BE2C (cell line): Measurements from ENCODE around the gene MRPL17.

Experiments used
- DNase-seq: peaks from one replicate; pipeline ENCODE4 v3.0.0-alpha.2; 2020
- H3K27me3 ChIP-seq: fragments of 250-450 bp; sonication (Bioruptor Pico); 2 replicates; pipeline ENCODE4 v1.5.1; 2020; ENCODE audit warnings: mild to moderate bottlenecking
- H3K36me3 ChIP-seq: fragments of 250-450 bp; sonication (Bioruptor Pico); 2 replicates; pipeline ENCODE4 v1.5.1; 2020; ENCODE audit warnings: mild to moderate bottlenecking
- H3K4me1 ChIP-seq: fragments of 250-450 bp; sonication (Bioruptor Pico); 2 replicates; pipeline ENCODE4 v1.5.1; 2020
- H3K4me3 ChIP-seq: 2 replicates; pipeline ENCODE4 v1.5.1; 2011; ENCODE audit warnings: low read depth, low read length
- H3K9me3 ChIP-seq: fragments of 250-450 bp; sonication (Bioruptor Pico); 2 replicates; pipeline ENCODE4 v1.5.1; 2020
- TF ChIP-seq, protein P1 (sequence below): IDR thresholded peaks from 2 replicates; pipeline ENCODE4 v1.5.1; 2012; ENCODE audit warnings: mild to moderate bottlenecking, low read depth, low read length

The MRPL17 gene

DNA sequence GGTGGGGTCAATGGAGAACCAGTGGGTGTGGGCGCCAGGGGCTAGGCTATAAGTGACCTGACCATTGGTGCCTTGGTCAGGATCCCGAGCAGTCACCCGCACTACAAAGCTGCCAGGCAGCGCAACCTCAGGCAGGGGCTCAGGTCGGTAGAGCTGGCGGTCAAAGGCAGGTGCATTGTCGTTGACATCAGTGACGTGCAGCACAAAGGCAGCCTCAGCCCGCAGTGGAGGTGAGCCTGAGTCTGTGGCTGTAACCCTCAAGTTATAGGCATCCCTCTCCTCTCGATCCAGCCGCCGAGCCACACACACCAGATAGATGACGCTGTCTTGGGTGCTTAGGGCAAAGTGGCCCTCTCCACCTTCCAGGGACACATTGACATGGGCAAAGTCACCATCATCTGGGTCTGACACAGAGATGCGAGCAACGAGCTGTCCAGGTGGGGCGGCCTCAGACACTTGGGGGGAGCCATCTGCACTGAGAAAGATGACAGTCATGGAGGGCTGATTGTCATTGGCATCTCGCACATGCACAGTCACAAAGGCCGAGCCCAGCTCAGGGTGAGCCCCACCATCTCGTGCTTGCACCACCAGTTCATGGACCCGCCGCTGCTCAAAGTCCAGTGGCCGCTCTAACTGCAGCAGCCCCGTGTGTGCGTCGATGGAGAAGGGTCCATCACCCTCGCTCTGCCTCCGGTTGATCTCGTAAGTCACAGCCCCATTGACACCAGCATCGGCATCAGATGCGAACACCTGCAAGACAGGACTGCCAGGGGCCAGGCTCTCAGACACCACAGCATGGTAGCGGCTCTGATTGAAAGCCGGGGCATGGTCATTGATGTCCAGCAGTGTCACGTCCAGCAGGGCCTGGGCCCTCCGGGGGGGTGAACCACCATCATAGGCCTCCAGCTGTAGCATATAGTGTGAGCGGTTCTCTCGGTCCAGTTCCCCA lies 42.8 kb downstream of the MRPL17 start:
- no peaks in the 10 kb centered on the region for H3K36me3 ChIP-seq
- H3K4me1 ChIP-seq = no peaks in the 10 kb centered on the region
- TF ChIP-seq, protein P1, sequence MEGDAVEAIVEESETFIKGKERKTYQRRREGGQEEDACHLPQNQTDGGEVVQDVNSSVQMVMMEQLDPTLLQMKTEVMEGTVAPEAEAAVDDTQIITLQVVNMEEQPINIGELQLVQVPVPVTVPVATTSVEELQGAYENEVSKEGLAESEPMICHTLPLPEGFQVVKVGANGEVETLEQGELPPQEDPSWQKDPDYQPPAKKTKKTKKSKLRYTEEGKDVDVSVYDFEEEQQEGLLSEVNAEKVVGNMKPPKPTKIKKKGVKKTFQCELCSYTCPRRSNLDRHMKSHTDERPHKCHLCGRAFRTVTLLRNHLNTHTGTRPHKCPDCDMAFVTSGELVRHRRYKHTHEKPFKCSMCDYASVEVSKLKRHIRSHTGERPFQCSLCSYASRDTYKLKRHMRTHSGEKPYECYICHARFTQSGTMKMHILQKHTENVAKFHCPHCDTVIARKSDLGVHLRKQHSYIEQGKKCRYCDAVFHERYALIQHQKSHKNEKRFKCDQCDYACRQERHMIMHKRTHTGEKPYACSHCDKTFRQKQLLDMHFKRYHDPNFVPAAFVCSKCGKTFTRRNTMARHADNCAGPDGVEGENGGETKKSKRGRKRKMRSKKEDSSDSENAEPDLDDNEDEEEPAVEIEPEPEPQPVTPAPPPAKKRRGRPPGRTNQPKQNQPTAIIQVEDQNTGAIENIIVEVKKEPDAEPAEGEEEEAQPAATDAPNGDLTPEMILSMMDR = no peak
- H3K27me3 ChIP-seq = no peaks in the 10 kb centered on the region
- no peak for DNase-seq
- no peaks in the 10 kb centered on the region for H3K9me3 ChIP-seq
- no peak overlapping the region for H3K4me3 ChIP-seq

DNA sequence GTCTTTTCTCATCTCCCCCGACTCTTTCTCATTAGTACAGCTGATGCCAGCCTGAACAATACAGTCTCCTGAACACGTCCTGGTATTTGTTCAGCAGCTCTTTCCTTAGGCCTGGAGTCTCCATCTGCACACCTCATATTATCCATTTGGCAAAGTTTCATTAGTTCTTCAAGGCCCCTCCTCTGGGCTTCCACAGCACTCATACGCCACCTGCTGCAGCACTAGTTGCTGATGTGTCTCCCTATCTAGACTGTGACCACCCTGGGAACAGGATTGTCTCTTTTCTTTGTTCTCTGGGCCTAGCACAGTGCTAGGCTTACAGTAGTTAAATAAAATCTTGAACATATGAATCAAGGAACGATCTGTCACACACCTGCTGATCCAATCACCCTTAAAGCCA lies 44.7 kb downstream of the MRPL17 start:
- Histone ChIP-seq H3K9me3 (no peaks in the 10 kb centered on the region), H3K4me1 (no peaks in the 10 kb centered on the region), H3K4me3 (no peak overlapping the region), H3K27me3 (no peaks in the 10 kb centered on the region), H3K36me3 (no peaks in the 10 kb centered on the region)
- TF ChIP-seq, protein P1 = no peak
- DNase-seq = no peak

DNA sequence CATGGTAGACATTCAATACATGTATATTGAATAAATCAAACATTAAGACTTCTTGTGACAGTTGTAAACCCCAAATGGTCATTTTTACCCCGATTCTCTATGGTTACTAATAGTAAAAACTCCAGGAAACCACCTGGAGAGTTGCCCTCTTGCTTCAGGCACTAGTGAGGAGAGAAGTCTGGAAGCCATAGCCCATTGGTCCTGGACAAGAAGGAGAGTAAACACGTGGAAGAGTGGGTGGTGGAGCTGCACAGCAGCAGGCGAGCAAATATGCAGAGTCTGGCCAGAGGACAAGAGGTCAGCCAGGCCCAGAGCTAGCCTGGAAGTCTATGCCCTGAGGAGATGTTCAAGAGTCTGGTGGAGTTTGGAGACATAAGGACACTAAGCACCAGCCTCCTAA lies 45.3 kb downstream of the MRPL17 start:
- DNase-seq = no peak
- TF ChIP-seq, protein P1 = no peak
- Histone ChIP-seq H3K36me3 (no peaks in the 10 kb centered on the region), H3K9me3 (no peaks in the 10 kb centered on the region), H3K4me3 (no peak overlapping the region), H3K27me3 (no peaks in the 10 kb centered on the region), H3K4me1 (no peaks in the 10 kb centered on the region)

DNA sequence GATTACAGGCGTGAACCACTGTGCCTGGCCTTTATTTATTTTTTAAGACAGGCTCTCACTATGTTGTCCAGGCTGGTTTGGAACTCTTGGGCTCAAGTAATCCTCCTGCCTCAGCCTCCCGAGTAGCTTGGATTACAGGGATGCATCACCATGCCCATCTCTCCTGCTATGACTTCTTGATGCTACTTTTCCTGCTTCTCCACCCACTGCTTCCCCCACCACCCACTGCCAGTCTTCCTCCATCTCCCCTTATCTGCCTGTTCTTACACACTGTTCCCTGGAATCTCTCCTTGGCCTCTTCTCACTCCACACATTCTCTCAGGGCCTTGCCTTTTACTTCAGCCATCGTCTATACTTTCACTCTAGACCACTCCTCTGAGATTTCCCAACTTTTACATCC lies 46.7 kb downstream of the MRPL17 start:
- no peaks in the 10 kb centered on the region for H3K27me3 ChIP-seq
- H3K4me1 ChIP-seq = no peaks in the 10 kb centered on the region
- H3K4me3 ChIP-seq = no peak overlapping the region
- no peaks in the 10 kb centered on the region for H3K9me3 ChIP-seq
- DNase-seq = no peak
- no peaks in the 10 kb centered on the region for H3K36me3 ChIP-seq
- TF ChIP-seq, protein P1 = no peak

DNA sequence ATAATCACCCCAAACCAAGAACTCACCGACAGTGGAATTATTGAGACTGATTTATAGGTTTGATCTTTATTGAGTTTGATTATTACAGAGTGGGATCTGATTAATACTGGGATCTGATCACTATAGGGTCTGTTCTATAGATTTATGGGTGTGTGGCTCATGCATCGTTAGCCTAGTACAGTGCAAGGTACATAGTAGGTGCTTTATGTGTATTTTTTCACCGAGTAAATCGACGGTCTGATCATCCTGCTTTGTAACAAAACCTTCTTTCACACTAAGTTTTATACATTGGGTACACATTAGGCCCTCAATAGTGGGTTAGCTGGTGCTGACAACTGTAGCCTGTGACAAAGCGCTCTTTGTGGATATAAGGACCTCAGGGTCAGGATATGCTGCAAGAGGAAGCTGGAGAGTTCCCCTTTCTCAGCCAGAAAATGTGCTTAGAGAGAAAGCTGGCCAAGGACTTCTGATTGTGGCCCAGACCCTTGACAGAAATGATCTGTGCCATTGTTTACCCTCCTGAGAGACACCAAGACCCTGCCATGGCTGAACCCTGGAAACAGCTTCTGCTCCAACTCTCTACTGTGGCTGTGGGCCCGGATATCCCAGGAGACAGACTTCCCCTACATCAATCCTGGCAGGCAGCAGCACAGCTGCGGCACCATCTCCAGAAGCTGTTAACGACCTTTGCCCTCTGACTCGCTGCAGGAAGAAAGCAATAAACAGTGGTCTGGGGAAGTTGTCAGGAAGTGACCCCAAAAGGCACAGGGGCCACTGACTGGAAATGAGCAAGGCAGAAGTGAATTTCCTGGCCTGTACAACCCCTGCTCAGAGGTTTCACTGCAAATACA lies 47.8 kb downstream of the MRPL17 start:
- Histone ChIP-seq H3K4me3 (no peak overlapping the region), H3K9me3 (no peaks in the 10 kb centered on the region), H3K36me3 (no peaks in the 10 kb centered on the region), H3K4me1 (no peaks in the 10 kb centered on the region), H3K27me3 (no peaks in the 10 kb centered on the region)
- DNase-seq = no peak
- TF ChIP-seq, protein P1 = no peak
